ENCODE results near the gene KANTR. TPM values are rescaled to one million over a fixed set of nuclear protein-coding genes. Genes with fewer than 3 reads are reported as not detected.

The KANTR gene
- total RNA-seq, 1 donor from 2014 or later: 6.8 TPM

- peaks cover 20% of the 10 kb centered on the region for H3K4me1 Mint-ChIP-seq (ENCODE audit: low read depth, unreplicated experiment)
- H3K9me3 ChIP-seq (ENCODE audit: insufficient read depth, low read depth, low read length): no peaks in the 10 kb centered on the region
- peaks cover 54% of the 10 kb centered on the region for H4K20me1 ChIP-seq (ENCODE audit: insufficient read depth, low read length)
- DNase-seq (ENCODE audit: low read depth) (no peak), FAIRE-seq (peak; percentile 93)
- peaks cover 10% of the 10 kb centered on the region for H3K36me3 Mint-ChIP-seq (ENCODE audit: low read depth, unreplicated experiment)
- H3K79me2 ChIP-seq (ENCODE audit: insufficient read depth, low read length): peaks cover 38% of the 10 kb centered on the region
- no peaks in the 10 kb centered on the region for H3K27me3 ChIP-seq (ENCODE audit: insufficient read depth, low read length)
- no peak overlapping the region for H3K27ac Mint-ChIP-seq (ENCODE audit: unreplicated experiment)
- H3K4me3 ChIP-seq (ENCODE audit: insufficient read depth, low read depth, low read length): no peak overlapping the region
- no peak overlapping the region for H3K27ac ChIP-seq (ENCODE audit: low read depth, low read length)
- no peaks in the 10 kb centered on the region for H3K9me3 Mint-ChIP-seq (ENCODE audit: unreplicated experiment)
- peak overlapping the region; percentile 63 for H3K4me3 Mint-ChIP-seq (ENCODE audit: unreplicated experiment)
- no peaks in the 10 kb centered on the region for H3K27me3 Mint-ChIP-seq (ENCODE audit: low read depth, unreplicated experiment)
- H3K36me3 ChIP-seq (ENCODE audit: insufficient read depth, low read length): peaks cover 10% of the 10 kb centered on the region
- H3K4me2 ChIP-seq (ENCODE audit: low read length): peak overlapping the region; percentile 22
- H3K4me1 ChIP-seq (ENCODE audit: insufficient read depth, low read length): peaks cover 21% of the 10 kb centered on the region
- no peak for TF ChIP-seq CTCF (IDR thresholded peaks at IDR 0.05; ENCODE audit: insufficient read depth, low read depth, low read length)
- TF ChIP-seq EZH2 (IDR thresholded peaks at IDR 0.05; ENCODE audit: insufficient read depth, low read length): no peak
- peak overlapping the region; percentile 18 for H3K9ac ChIP-seq (ENCODE audit: low read length)
- H2AFZ ChIP-seq (ENCODE audit: low read depth, low read length): no peak overlapping the region
Observed at GRCh38 chrX:53085661-53086229, 8.2 kb upstream of the KANTR start.

GRCh38 chrX:53086464-53086863, 7.5 kb upstream of the KANTR start:
- Histone ChIP-seq H3K79me2 (ENCODE audit: insufficient read depth, low read length) (peaks cover 38% of the 10 kb centered on the region), H3K4me1 (ENCODE audit: insufficient read depth, low read length) (peaks cover 21% of the 10 kb centered on the region), H3K9me3 (ENCODE audit: insufficient read depth, low read depth, low read length) (no peaks in the 10 kb centered on the region), H3K27me3 (ENCODE audit: insufficient read depth, low read length) (no peaks in the 10 kb centered on the region), H3K27ac (ENCODE audit: low read depth, low read length) (no peak overlapping the region), H3K4me3 (ENCODE audit: insufficient read depth, low read depth, low read length) (no peak overlapping the region), H3K9ac (ENCODE audit: low read length) (no peak overlapping the region), H2AFZ (ENCODE audit: low read depth, low read length) (no peak overlapping the region), H3K4me2 (ENCODE audit: low read length) (peak overlapping the region; percentile 36), H4K20me1 (ENCODE audit: insufficient read depth, low read length) (peaks cover 54% of the 10 kb centered on the region), H3K36me3 (ENCODE audit: insufficient read depth, low read length) (peaks cover 10% of the 10 kb centered on the region)
- Mint-ChIP-seq H3K27ac (ENCODE audit: unreplicated experiment) (peak overlapping the region; percentile 53), H3K4me3 (ENCODE audit: unreplicated experiment) (no peak overlapping the region), H3K9me3 (ENCODE audit: unreplicated experiment) (no peaks in the 10 kb centered on the region), H3K4me1 (ENCODE audit: low read depth, unreplicated experiment) (peaks cover 19% of the 10 kb centered on the region), H3K27me3 (ENCODE audit: low read depth, unreplicated experiment) (no peaks in the 10 kb centered on the region), H3K36me3 (ENCODE audit: low read depth, unreplicated experiment) (peaks cover 10% of the 10 kb centered on the region)
- TF ChIP-seq CTCF (IDR thresholded peaks at IDR 0.05; ENCODE audit: insufficient read depth, low read depth, low read length) (no peak), EZH2 (IDR thresholded peaks at IDR 0.05; ENCODE audit: insufficient read depth, low read length) (no peak)
- no peak for FAIRE-seq
- DNase-seq (ENCODE audit: low read depth): no peak

GRCh38 chrX:53087388-53087831, 6.5 kb upstream of the KANTR start:
- Histone ChIP-seq H3K27me3 (ENCODE audit: insufficient read depth, low read length) (no peaks in the 10 kb centered on the region), H3K9ac (ENCODE audit: low read length) (no peak overlapping the region), H3K4me2 (ENCODE audit: low read length) (peak overlapping the region; percentile 95), H3K9me3 (ENCODE audit: insufficient read depth, low read depth, low read length) (no peaks in the 10 kb centered on the region), H3K27ac (ENCODE audit: low read depth, low read length) (no peak overlapping the region), H2AFZ (ENCODE audit: low read depth, low read length) (no peak overlapping the region), H3K4me3 (ENCODE audit: insufficient read depth, low read depth, low read length) (no peak overlapping the region), H4K20me1 (ENCODE audit: insufficient read depth, low read length) (peaks cover 54% of the 10 kb centered on the region), H3K79me2 (ENCODE audit: insufficient read depth, low read length) (peaks cover 38% of the 10 kb centered on the region), H3K36me3 (ENCODE audit: insufficient read depth, low read length) (peaks cover 10% of the 10 kb centered on the region), H3K4me1 (ENCODE audit: insufficient read depth, low read length) (peaks cover 21% of the 10 kb centered on the region)
- Mint-ChIP-seq H3K9me3 (ENCODE audit: unreplicated experiment) (no peaks in the 10 kb centered on the region), H3K4me3 (ENCODE audit: unreplicated experiment) (peak overlapping the region; percentile 71), H3K27ac (ENCODE audit: unreplicated experiment) (peak overlapping the region; percentile 26), H3K27me3 (ENCODE audit: low read depth, unreplicated experiment) (no peaks in the 10 kb centered on the region), H3K4me1 (ENCODE audit: low read depth, unreplicated experiment) (peaks cover 19% of the 10 kb centered on the region), H3K36me3 (ENCODE audit: low read depth, unreplicated experiment) (peaks cover 10% of the 10 kb centered on the region)
- no peak for TF ChIP-seq CTCF (IDR thresholded peaks at IDR 0.05; ENCODE audit: insufficient read depth, low read depth, low read length)
- no peak for TF ChIP-seq EZH2 (IDR thresholded peaks at IDR 0.05; ENCODE audit: insufficient read depth, low read length)
- FAIRE-seq: peak; percentile 93
- DNase-seq (ENCODE audit: low read depth): no peak
